ENCODE measurements around the gene DSC3.

- TF ChIP-seq POLR2AphosphoS5 (IDR thresholded peaks at IDR 0.05; ENCODE audit: low read depth, low read length) (no peak), POLR2A (IDR thresholded peaks at IDR 0.05; ENCODE audit: low read depth, low read length) (no peak)
These were observed 497 bp downstream of the DSC3 start for GRCh38 chr18:31042084-31042405.

All from GM12892 (cell line).